Ammon's horn (tissue), 1 donor: ENCODE results near the gene SULT1B1.
"Not testable (repeated sequence)": the region's sequence is repeated elsewhere in the genome, so short reads cannot be mapped to it uniquely, and the experiment has no call there.

Experiments
- DNase-seq: peaks from one replicate; pipeline ENCODE4 v3.0.0-alpha.2; 2016; ENCODE audit warnings: low spot score

SULT1B1 gene

DNA sequence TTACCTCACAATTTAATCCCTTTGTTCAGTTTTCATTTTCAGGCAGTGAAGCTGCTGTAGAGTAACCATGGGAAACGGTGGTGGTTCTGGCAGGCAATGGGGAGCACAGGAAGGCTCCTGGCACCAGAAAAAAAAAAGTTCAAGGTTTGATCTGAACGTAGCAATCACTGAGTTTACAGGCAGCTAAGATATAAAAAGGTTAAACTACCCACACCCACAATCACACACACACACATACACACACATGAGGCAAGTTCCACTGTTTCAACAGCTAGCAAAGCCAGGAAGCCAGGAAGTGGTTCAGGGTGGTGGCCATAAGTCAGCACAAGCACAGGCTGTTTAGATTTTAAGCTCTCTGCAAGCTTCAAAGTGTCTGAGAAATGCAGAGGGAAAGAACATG, at the start of gene SULT1B1:
Gene SULT1B1 (minus strand): TSS at position 166 of the 400 bp plus-strand sequence. CDS start 5,403 bp downstream, outside the sequence.
- peak; percentile 31 for DNase-seq

DNA sequence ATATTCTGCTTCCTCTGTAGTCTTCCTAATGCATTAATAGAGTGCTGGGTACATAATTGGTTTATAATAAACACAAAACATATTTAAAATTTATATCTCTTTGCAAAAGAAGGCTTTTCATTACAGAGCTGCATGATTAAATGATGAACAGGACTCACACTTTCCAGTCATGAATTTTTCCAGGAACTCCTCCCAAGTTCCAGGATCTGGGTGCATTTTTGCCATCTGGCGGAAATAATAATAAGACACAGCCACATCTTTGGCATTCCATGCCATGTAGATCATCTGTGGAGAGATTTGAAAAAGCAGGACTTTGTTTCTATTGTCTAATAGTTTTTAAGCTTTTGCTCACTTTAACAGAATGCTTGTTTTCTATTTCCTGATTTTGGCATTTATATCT, 40.2 kb upstream of the SULT1B1 start:
- DNase-seq: no peak

DNA sequence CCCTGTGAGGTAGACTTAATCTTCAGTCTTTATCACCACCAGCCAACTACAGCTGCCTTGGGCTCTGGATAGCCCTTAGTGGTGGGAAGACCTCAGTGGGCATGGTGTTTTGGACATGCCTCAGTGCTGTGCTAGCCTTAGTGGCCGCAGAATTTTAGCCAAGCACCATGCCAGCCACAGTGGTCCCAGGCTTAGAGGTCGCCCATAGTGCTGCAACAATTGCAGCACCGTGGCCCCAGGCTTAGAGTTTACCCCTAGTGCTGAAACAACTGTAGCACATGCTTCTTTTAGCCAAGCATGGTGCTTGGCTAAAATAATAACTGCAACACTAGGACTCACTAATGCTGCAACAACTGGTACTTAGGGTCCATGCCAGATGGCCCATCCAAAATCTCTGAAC, 38.9 kb upstream of the SULT1B1 start:
- no peak for DNase-seq

DNA sequence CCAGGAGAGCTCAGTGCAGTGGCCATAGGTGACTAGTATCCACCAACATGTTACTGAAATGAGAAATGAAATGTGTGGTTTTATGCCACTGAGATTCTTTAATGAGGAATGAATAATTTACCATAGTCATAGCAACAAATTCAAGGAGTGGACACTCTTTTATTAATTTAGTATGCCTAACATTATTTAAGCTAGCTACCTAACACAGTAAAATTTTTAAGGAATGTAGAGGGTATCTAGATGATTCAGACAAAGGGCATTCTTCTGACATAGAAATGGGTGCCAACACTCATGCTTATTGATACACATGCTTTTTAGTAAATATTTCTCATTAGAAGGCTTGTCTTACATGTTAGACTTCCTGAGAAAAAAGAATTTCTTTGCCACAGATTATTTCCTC, 33.3 kb upstream of the SULT1B1 start:
- DNase-seq: no peak

DNA sequence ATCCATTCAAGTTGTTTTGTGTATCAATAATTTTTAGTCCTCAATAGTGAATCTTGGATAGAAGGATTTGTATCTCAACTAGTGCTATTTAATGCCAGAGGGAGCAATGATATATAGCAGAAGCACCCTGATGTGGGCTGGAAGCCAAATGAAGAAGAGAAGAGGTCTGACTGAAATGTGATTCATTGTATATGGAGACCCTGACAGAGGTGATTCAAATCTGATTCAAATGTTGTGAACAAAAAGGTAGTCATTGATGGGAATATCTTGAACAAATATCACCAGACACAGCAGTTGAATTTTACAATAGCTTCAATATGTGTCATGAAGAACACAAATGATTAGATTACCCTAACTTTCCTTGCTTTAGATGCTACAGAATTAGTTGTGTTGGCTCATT, 27.5 kb upstream of the SULT1B1 start:
- DNase-seq: no peak

DNA sequence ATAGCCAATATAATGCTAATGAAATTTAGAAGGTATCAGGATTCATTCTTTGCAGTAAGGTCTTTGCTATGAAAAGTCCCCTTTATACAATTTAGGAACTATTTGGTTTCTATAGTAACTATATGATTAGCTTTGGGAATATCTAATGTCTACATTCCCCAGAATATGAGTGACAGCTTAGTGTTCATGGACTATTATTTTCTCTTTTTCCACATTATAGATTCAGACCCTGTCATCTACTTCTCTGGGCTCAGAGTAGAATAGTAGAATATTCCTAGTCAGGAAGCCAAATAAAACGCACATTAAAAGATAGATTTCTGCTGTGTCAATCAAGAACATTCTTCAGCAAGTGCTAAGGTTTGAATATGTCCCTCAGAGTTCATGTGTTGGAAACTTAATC, 26.1 kb upstream of the SULT1B1 start:
- no peak for DNase-seq

DNA sequence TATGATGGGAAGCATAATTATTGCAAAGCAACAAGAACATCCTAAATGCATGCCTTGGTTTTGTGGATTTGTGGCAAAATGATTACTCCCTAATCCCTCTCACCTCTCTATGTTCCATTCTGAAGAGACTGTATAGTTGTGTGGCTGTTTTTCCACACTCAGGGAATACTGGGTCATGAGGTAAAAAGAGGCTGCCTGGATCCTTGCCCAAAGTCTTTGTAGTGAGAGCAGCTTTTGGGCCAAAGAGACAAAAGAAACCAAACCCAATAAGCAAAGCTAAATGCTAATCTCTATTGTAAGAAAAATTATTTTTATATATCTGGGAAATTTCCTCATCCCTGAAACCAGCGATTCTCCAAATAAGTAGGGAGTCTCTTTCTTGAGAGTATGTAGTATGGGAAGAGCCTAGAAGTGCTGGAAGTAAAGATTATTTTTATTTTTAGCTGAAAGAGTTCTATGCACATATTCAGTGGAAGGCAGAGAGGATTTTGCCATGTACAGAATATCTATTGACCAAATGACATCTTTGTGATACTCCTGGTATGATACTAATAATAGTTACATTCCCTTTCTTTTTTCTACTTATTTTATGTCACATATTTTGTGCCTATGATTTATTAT, 24.9 kb upstream of the SULT1B1 start:
- DNase-seq: no peak

DNA sequence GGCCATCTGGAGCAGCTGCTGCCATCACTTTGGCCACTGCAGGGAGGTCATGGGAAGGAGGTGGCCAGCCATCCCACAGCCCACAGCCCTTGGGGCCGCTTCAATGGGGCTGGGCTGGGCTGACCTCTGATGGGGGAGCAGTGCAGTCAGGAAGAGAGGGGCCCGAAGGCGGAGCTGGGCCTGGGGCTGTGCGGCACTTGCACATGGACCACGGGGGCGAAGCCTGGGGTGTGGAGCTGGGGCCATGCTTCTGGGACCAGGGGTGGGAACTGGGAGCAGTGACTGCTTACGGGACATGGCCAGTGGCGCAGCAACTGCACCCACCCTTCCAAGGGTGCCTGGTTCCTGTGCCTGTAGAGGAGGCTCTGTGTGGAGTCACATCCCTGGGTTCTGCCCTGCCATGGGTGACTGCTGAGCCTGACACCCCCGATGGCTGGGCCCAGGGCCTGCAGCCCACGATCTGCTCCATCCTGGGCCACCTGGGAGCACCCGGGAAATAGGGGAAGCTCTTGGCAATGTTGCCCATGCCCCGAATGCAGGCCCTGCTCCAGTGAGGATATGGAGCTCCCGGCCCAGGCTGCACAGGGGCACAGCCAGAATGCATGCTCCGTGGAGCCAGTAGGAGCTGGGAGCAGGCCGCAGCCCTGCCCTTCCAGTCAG, 22.4 kb upstream of the SULT1B1 start:
- no peak for DNase-seq

DNA sequence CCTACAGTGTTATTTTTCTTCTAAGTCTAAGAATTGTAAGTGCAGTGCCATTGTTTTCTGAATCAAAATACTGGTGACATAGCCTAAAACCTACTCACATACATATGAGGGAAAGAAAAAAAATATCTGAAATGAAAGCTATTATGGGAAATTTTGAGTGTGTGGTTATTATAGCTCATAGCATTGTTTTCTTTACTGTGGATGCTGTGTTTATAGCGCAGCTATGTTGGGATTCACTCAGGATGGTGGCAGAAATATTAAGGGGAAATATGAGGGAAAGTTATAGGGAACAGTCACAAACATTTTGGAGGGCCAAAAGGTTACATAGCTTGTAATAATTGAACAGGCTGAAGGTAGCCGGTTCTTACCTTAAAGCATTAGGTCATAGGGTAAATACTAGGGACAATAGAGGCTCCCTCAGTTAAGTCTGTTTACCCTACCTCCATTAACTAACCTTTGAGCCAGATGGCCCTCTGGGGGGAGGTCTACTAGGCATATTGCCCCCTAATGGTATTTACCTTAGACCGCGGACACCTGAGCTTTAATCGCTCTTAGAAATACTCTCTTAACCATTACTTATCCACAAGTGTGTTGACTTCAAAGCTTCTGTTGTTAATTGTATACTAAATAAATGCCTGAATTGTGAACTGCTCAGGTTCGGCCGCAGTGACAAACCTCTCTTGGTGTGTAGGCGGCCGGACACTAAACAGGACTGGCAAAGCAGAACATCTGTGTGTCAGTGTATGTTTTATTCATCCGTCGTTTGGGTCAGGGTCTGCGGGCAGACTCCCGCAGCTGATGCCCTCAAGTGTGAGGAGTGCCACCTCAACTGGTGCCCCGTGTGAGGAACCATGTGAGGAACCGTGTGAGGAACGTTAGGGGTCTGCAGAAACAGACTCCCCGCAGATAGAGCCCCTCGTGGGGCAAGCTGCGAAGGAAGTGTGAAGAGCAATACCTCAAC, 21.3 kb upstream of the SULT1B1 start:
- DNase-seq: no peak

DNA sequence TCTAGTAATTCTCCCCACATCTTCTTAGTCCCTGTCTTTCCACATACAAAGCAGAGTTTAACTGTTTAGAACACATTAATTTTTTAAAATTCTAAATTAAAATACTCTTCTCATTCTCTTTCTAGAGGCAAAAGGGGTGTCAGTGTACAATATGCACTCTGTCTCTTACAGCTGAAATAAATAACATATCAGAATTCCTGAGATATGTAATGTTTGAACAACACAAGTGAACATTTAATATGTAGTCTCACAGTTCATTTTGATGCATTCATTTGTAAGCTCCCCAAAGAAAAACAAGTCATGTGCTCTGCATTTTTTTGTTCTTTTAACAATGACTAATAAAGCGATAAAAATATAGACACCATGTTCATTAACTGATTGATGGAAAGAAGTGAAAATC, 19.7 kb upstream of the SULT1B1 start:
- no peak for DNase-seq

DNA sequence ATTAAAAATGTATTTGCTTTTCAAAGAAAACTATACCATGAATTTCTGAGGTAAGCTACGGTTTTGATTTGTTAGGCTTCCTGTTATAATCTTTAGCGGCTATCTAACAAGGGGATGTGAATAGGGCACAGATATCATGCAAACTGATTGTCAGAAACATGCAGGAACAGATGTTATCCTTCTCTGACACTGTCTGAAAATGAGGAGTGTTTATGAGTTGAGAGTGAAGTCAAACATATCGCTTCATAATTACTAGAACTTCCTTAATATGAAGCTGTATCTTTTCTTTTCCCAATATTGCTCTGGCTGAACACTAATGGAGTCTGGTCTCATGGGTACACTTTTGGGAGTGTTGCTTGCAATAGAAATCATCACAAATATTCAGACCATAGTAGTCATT, 16.3 kb upstream of the SULT1B1 start:
- no peak for DNase-seq

DNA sequence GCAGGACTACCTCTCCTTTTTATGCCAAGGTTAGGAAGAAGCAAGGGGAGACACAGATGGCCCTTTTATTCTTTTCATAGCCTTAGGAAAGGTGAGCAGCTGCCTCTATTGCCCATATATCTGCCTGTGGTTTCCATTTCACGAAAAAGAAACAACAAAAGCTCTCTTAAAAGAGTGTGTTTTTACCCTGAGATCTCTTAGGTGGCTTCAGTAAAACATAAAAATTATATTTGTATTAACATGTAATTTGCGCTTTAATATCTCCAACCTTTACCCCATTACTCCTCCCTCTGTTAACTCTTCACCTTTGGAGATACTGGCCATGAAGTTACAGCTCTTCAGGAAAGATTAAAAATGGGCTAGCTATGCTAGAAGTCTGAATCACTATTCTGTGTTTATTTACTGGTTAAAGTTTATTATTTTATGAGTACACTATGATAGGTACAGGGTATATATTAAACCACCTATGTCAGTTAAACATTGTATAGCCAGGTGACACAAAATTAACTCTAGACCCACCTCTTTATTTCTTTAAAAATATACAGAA, 15.0 kb upstream of the SULT1B1 start:
- no peak for DNase-seq

DNA sequence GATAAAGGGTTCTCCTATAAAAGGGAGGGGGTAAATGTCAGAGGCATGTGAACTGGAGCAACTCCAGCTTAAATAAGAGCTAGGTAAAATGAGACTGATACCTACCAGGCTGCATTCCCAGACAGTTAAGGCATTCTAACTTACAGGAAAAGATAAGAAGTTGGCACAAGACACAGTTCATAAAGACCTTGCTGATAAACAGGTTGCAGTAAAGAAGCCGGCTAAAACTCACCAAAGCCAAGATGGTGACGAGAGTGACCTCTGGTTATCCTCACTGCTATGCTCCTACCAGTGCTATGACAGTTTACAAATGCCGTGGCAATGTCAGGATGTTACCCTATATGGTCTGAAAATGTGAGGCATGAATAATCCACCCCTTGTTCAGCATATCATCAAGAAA, 13.1 kb upstream of the SULT1B1 start:
- DNase-seq: no peak

DNA sequence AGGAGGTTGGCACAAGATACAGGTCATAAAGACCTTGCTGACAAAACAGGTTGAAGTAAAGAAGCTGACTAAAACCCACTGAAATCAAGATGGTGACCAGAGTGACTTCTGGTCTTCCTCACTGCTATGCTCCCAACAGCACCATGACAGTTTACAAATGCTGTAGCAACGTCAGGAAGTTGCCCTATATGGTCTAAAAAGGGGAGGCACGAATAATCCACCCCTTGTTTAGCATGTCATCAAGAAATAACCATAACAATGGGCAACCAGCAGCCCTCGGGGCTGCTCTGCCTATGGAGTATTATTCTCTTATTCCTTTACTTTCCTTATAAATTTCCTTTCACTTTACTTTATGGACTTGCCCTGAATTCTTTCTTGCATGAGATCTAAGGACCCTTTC, 8.1 kb upstream of the SULT1B1 start:
- not testable (repeated sequence) for DNase-seq

DNA sequence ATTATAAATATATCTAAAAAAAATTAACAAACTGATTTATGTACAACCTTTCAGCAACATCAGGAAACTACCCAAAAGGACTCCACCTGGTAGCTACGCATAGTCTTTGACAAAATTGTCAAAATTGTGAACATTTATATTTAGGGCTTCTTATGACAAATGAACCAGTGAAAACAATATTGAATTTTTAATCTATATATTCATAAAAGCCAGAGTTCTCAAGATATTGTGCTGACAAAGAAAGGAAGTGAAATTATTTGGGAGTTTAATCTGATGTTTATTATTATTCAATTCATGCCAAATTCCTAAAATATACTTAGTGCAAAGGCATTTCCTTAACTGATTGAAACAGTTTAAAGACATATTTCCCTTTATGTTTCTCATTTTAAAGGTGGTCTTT, 5.3 kb upstream of the SULT1B1 start:
- no peak for DNase-seq

DNA sequence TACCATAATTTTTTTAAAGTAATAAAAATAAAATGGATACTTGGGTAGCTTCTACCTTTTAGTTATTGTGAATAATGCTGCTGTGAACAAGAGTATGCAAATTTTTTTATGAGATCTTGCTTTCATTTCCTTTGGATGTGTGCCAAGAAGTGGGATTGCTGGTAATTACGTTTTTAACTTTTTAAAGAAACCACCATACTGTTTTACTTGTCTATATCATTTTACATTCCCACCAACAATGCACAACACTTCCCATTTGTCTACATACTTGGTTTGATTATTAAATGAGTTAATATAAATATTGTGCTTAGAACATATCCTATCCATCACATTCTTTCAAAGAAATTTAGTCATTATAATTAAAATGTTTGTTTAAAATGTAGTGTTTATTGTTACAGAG, 3.9 kb upstream of the SULT1B1 start:
- DNase-seq: no peak

DNA sequence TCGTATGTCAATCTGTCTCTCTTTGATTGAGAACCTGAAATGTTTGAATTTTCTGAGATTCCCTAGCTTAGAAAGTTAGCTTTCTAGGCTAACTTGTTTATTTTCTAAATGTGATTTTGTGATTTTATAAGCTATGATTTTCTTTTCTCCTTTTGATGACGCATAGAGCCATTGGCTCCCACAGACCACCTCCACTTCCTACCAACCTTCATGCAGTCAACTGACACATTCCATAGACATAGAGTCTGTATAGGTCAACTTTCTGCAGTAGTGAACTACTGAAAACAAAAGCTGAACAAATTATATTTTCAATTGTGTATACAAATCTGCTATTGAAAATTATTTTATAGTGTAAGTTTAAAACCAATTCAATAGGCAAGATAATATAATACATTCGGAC, 2.8 kb upstream of the SULT1B1 start:
- DNase-seq: no peak

DNA sequence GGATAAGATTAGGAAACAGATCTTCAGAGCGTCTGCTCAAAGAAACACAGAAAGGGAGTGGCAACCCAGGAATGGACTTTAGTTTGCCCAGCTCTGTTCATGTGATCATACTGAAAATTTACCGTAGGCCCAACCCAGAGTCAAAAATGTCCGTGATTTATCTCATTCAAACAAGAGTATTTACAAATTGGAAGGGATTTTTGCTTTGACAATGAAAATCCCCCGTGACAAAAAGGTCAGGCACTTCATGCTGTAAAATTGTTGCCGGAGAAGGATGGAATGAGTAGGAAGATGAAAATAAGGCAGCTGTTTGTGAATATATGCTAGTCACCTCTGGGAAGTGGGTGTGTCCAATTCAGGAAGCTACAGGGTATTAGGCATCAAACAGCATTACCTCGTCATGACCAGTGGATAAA, 1.2 kb downstream of the SULT1B1 start:
- no peak for DNase-seq

DNA sequence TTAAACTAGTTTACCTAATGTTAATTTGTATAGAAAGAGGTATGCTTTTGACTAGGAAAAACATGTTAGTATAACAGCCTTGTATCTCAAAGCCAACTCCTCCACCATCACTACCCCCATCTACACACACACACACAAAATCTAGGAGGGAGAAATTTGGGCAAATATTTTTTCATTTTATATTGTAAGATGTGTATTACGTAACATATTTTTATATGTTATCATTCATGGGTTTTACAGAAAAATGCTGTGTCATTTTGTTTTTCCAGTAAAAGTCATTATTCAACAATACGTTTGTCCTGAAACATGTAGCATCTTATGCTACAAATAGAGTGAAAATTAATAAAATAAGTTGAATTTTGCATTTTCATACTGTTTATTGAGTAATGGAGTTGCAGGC, 3.0 kb downstream of the SULT1B1 start:
- DNase-seq: no peak

DNA sequence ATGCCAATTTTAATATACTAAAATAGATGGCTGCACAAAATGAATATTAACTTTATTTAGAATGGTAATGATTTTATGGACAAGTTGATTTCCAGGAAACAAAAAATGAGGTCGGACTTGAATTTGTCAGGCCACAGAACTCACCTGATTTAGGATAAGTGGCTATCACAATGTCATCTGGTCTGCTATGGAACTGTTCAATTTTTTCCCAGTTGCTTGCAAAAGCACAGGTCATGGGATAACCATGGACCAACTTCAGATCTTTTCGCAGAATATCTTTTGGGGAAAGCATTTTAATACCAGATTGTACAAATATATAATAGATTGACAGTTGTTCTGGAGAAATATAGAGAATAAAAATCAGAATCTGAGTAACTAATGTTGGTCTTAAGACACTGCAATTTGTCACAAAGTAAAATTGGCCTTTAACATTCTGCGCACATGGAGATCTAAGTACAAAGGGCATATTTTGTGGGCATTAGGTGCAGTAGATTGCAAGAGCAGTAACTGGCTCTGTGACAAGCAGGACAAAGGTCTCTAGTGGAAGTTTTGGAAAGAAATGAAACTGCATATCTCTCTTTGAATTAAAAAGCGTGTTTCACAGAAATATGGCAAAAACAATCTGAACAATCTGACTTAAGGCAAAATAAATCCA, 5.4 kb downstream of the SULT1B1 start:
- no peak for DNase-seq

DNA sequence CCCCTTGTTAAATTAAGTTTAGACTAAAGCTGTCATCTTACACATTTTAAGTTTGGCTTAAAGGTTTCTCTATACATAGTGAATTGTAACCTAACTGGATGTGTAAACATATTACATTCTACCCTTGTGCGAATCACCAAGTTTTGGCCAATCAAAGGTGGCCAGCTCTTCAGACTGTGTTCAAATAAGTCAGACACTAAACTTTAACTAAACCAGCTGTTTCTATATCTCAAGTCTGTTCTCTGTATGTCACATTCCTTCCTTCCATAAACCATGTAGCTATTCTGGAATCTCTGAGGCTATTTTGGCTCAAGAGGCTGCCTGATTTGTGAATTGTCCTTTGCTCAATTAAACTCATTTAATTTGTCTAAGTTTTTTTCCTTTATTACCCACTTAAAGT, 6.7 kb downstream of the SULT1B1 start:
- DNase-seq: no peak

DNA sequence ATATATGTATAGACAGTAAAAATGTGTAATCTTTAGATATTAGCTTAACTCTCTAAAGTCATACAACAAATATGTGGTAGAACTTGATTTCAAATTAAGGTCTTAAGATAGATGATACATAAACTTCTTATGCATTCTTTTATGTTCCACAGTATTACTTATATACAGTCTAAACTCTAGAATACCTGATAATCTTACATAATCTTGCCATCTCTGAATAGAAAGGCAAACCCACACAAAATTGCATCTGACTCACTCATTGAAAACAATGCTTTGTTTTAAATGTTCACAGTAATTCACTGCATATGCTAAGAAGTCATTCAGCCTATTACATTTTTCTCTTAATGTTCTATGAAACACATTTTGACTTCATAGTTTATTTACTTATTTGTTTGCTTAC, 10.1 kb downstream of the SULT1B1 start:
- no peak for DNase-seq
